Astrocyte of the spinal cord (primary cell): Measurements from ENCODE around the gene RAB29.

Source experiments
- DNase-seq: peaks from one replicate; pipeline ENCODE4 v3.0.0; 2011; ENCODE audit warnings: low read depth, low spot score
- H3K4me3 ChIP-seq: 2 replicates; pipeline ENCODE4 v1.5.1; 2011; ENCODE audit warnings: low read depth, mild to moderate bottlenecking, low read length, moderate library complexity
- CTCF ChIP-seq: IDR thresholded peaks from 2 replicates; pipeline ENCODE4 v1.5.1; 2012; ENCODE audit warnings: low read depth, mild to moderate bottlenecking, low read length, inconsistent platforms
- in situ Hi-C: cut with HindIII; loops from 2 replicates; pipeline ENCODE4 v1.10.0; 2017; ENCODE audit warnings: low sequenced_read_pairs

Gene RAB29

GRCh38 chr1:205809469-205809868 is 34.2 kb upstream of the RAB29 start:
- no peak for DNase-seq
- H3K4me3 ChIP-seq, result no peak overlapping the region
- in situ Hi-C loops, result no loop called here
- no peak for TF ChIP-seq CTCF

- TF ChIP-seq CTCF, result no peak
- DNase-seq, result no peak
- in situ Hi-C loops, result no loop called here
- H3K4me3 ChIP-seq, result no peak overlapping the region
Measured at GRCh38 chr1:205805082-205805711, 29.9 kb upstream of the RAB29 start.

DNA sequence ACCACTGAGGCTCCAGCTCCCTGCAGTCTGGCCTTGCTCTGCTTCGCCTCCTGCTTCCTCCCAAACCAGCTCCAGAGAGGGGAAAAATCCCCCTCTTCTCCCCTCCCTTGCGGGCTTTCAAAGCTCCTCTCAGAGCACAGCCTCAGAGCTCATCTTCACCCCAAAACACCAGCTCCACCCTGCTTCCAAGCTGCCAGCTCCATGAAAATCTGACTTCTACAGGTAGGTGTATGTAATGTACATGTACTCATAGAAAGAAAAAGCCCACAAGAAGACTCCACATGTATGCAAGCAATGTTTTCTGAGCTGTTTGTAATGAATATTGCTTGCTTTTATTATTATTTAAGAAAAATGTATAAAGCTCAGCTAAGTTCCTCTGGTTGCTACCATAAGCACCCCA is 29.3 kb upstream of the RAB29 start:
- H3K4me3 ChIP-seq, result no peak overlapping the region
- no peak for DNase-seq
- no peak for TF ChIP-seq CTCF
- in situ Hi-C loops, result no loop called here

DNA sequence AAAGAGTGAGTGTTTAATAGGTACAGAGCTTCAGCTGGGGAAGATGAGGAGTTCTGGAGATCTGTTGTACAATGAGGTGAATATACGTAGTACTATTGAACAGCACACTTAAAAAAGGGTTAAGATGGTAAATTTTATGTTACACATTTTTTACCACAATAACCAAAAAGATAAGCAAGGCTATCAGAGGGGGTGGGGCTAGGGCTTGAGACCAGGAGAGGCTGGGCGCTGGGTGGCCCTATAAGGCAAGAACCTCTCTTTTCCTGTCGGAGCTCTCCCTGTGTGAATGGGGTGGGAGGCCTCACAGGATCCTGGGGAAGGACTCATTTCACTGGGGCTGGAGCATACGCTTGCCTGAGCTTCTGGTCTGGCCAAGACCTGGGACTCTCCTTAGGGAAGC is 28.7 kb upstream of the RAB29 start:
- TF ChIP-seq CTCF, result no peak
- no peak for DNase-seq
- no peak overlapping the region for H3K4me3 ChIP-seq
- in situ Hi-C loops, result no loop called here

DNA sequence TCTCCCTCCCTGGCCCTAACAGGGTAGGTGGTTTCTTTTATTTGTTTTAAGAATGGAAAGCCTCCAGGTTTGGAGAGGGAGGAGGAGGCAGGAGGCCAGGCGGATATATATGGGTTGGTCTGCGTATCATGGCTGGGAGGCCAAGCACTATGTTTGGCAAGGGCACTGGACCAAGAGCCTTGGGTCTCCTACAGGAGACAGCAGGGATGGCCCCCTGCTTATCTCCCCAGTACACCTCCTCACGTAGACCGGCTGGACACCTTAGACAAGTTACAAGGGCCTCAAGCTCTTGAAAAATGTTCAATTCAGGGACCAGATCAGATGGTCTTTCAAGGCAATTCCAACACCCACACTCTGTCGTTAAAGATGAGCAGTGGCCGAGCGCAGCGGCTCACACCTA is 26.8 kb upstream of the RAB29 start:
- no peak for TF ChIP-seq CTCF
- in situ Hi-C loops, result no loop called here

GRCh38 chr1:205800981-205801703 is 25.9 kb upstream of the RAB29 start:
- no peak overlapping the region for H3K4me3 ChIP-seq
- no peak for DNase-seq
- in situ Hi-C loops, result no loop called here
- TF ChIP-seq CTCF, result no peak

More for the DNA sequence above, 26.8 kb upstream of the RAB29 start:
- no peak for DNase-seq
- no peak overlapping the region for H3K4me3 ChIP-seq
